Osteocyte (in vitro differentiated cells): Measurements from ENCODE around the gene ADGRB2. TPM values are rescaled to one million over a fixed set of nuclear protein-coding genes. Genes with fewer than 3 reads are reported as not detected.

Source experiments
- DNase-seq: peaks from one replicate; pipeline ENCODE4 v3.0.0; 2021; ENCODE audit warnings: mixed read lengths; ENCODE audit not compliant: unreplicated experiment; ENCODE audit errors: extremely low spot score
- H3K27ac Mint-ChIP-seq: one replicate; pipeline ENCODE4 v1.8.0; 2021; ENCODE audit warnings: mild to moderate bottlenecking, mixed read lengths; ENCODE audit not compliant: unreplicated experiment
- H3K27me3 Mint-ChIP-seq: one replicate; pipeline ENCODE4 v1.8.0; 2021; ENCODE audit warnings: mixed read lengths; ENCODE audit not compliant: unreplicated experiment
- H3K36me3 Mint-ChIP-seq: one replicate; pipeline ENCODE4 v1.8.0; 2021; ENCODE audit warnings: mixed read lengths; ENCODE audit not compliant: unreplicated experiment
- H3K4me1 Mint-ChIP-seq: one replicate; pipeline ENCODE4 v1.8.0; 2021; ENCODE audit warnings: mixed read lengths; ENCODE audit not compliant: unreplicated experiment
- H3K4me3 Mint-ChIP-seq: one replicate; pipeline ENCODE4 v1.8.0; 2021; ENCODE audit warnings: mild to moderate bottlenecking, moderate library complexity, mixed read lengths; ENCODE audit not compliant: unreplicated experiment
- H3K9me3 Mint-ChIP-seq: one replicate; pipeline ENCODE4 v1.8.0; 2021; ENCODE audit warnings: mixed read lengths; ENCODE audit not compliant: unreplicated experiment
- total RNA-seq: library from RNA; stranded (reverse); gene quantifications from 2 replicates; pipeline ENCODE4 v1.2.1, GENCODE V29; 2021
- TF ChIP-seq, protein P1 (sequence below): fragments of 200-600 bp; sonication (generic); IDR thresholded peaks from 2 replicates; pipeline ENCODE4 v1.5.0; 2021; ENCODE audit warnings: antibody characterized with exemption, mild to moderate bottlenecking, moderate library complexity

The ADGRB2 gene
- total RNA-seq, 1 donor from 2014 or later: 8.2 TPM

DNA sequence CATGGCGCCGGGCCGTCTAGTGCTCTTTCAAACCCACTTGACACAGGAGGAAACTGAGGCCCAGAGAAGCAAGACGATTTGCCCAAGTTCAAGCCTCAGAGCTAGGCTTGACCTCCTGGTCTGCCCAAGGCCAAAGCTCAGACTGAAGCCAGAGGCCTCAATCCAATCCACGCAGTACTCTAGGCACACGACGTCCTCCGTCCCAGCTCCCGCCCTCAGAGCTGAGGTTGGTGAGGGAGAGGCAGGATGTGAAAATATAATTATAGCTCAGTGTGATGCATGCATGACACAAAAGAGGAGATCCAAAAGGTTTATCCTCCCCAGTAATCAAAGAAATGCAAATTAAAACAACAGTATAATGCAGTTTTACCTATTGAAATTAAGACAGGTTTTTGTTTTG, 15.5 kb upstream of the ADGRB2 start:
- Mint-ChIP-seq H3K9me3 (no peaks in the 10 kb centered on the region), H3K36me3 (no peaks in the 10 kb centered on the region), H3K4me3 (no peak overlapping the region), H3K27ac (no peak overlapping the region), H3K4me1 (peaks cover 8% of the 10 kb centered on the region), H3K27me3 (peaks cover 4% of the 10 kb centered on the region)
- TF ChIP-seq, protein P1, sequence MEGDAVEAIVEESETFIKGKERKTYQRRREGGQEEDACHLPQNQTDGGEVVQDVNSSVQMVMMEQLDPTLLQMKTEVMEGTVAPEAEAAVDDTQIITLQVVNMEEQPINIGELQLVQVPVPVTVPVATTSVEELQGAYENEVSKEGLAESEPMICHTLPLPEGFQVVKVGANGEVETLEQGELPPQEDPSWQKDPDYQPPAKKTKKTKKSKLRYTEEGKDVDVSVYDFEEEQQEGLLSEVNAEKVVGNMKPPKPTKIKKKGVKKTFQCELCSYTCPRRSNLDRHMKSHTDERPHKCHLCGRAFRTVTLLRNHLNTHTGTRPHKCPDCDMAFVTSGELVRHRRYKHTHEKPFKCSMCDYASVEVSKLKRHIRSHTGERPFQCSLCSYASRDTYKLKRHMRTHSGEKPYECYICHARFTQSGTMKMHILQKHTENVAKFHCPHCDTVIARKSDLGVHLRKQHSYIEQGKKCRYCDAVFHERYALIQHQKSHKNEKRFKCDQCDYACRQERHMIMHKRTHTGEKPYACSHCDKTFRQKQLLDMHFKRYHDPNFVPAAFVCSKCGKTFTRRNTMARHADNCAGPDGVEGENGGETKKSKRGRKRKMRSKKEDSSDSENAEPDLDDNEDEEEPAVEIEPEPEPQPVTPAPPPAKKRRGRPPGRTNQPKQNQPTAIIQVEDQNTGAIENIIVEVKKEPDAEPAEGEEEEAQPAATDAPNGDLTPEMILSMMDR: no peak
- no peak for DNase-seq

DNA sequence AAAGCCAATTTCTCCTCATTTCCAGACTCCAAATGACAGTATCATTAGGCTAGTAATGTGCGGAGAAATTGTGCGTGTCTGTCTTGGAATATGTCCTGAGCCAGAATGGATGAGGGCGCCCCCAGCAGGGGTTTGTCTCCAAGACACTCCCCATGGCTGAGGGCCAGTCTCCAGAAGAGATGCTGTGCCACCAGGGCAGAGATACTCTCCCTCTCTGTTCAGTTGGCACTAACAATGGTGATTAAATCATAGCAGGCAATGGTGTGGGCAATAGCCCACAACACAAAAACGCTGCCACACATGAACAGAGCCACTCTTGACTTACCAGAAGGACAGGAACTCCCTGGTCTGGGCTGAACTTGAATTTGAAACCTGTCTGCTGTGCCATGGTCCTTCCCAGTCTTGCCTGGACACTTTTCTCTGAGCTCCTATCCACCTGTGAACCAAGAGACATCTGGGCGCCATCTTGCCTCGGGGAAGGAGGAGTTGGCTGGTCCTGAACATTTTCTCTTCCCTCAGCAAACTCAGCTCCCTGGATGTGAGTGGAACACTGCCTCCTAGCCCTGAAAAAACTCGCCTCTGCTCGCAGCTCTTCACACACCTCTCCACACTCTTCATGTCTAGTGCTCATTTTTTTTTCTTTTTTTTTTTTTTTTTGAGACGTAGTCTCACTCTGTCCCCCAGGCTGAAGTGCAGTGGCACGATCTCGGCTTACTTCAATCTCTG, 14.8 kb upstream of the ADGRB2 start:
- Mint-ChIP-seq H3K27ac (no peak overlapping the region), H3K4me3 (no peak overlapping the region)
- TF ChIP-seq, protein P1: no peak

DNA sequence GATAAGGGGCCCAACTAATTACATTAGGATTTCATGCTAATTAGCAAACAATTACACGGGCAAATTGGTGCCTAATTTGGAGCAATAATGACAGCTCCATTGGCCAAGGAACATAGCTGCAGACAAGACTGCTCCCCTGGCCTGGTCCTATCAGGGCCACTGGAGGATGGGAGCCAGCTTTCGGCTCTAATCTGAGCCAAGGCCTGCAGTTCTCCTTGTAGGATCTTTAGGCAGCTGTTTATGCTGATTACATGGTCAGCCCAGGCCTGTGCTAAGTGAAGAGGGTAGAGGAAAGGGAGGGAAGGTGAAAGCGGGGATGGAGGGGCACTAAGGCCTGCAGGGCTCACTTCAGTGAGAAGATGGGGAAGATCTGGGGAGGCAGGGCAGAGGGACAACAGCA, 12.4 kb upstream of the ADGRB2 start:
- Mint-ChIP-seq H3K36me3 (no peaks in the 10 kb centered on the region), H3K27me3 (peaks cover 16% of the 10 kb centered on the region), H3K4me1 (peaks cover 3% of the 10 kb centered on the region), H3K27ac (no peak overlapping the region), H3K9me3 (no peaks in the 10 kb centered on the region), H3K4me3 (no peak overlapping the region)
- TF ChIP-seq, protein P1: no peak
- no peak for DNase-seq

More for the DNA sequence above, 14.8 kb upstream of the ADGRB2 start:
- H3K9me3 Mint-ChIP-seq: no peaks in the 10 kb centered on the region
- peaks cover 11% of the 10 kb centered on the region for H3K27me3 Mint-ChIP-seq
- H3K4me1 Mint-ChIP-seq: peaks cover 8% of the 10 kb centered on the region
- DNase-seq: no peak
- no peaks in the 10 kb centered on the region for H3K36me3 Mint-ChIP-seq

DNA sequence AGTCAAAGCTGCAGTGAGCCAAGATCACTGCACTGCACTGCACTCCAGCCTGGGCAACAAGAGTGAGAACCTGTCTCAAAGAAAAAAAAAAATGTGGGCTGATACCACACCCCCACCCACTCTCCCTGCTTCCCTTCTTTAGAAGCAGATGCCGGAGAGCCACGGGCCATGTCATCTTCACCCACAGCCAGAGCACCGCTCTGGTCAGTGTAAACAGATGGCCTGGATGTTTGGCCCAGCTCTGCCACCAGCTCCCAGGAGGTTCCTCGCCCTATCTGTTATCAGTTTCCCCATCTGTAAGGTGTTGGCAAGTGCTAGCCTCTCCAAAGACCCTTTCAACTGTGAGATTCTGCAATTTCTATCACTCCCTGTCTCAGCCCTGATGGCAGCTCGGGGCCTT, 11.9 kb upstream of the ADGRB2 start:
- Mint-ChIP-seq H3K4me3 (no peak overlapping the region), H3K27ac (no peak overlapping the region), H3K27me3 (peaks cover 16% of the 10 kb centered on the region)

More for the DNA sequence above, 11.9 kb upstream of the ADGRB2 start:
- no peaks in the 10 kb centered on the region for H3K9me3 Mint-ChIP-seq
- no peak for DNase-seq
- H3K36me3 Mint-ChIP-seq: no peaks in the 10 kb centered on the region
- TF ChIP-seq, protein P1: no peak
- peaks cover under 1% of the 10 kb centered on the region for H3K4me1 Mint-ChIP-seq
